Measurements from ENCODE around the gene SNRPD2.
"Not testable (repeated sequence)": the region's sequence is repeated elsewhere in the genome, so short reads cannot be mapped to it uniquely, and the experiment has no call there.

SNRPD2 gene

DNA sequence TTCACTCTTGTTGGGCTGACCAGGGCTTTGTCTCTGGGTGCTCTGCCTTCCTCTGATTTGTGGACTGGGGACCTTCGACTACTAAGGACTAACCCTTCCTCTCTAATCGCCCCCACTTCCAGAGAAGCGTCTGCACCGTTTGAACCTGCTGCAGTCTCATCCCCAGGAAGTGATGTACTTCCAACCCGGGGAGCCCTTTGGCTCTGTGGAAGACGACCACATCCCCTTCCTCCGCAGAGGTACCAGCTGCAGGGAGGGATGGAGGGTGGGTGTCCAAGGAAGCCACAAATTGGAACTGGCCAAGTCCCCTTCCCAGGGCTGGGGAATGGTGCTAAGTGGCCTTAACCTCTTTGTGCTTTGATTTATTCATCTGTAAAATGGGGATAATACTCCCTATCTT, 9.9 kb upstream of the SNRPD2 start:
- FAIRE-seq, result no peak

DNA sequence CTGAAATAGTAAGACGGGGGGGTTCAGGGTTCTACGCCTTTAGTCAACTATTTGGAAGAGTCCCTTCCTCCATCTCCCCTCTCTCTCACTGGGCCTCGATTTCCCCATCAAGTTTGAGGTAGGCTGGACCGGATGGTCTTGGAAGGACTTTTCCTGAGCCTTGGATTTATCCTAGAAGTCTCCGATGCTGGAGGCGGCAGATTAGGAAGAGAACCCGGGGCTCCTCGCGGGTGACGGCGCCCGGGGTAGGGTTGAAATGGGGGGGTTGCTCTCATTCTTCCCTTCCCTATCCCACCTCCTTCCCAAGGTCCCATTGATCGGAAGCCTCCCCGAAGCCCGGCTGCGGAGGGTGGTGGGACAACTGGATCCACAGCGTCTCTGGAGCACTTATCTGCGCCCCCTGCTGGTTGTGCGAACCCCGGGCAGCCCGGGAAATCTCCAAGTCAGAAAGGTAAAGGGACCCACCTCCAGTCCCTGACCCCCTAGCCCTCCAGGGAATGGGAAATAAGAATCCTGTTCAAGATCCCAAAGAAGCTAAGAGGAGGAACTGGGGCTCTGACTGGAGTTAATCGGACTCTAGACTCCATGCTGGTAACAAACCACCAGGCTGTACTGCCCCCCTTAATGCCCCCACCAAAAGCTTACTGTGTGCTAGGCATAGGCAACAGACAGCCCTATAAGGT, 1.5 kb upstream of the SNRPD2 start:
- FAIRE-seq, result no peak

DNA sequence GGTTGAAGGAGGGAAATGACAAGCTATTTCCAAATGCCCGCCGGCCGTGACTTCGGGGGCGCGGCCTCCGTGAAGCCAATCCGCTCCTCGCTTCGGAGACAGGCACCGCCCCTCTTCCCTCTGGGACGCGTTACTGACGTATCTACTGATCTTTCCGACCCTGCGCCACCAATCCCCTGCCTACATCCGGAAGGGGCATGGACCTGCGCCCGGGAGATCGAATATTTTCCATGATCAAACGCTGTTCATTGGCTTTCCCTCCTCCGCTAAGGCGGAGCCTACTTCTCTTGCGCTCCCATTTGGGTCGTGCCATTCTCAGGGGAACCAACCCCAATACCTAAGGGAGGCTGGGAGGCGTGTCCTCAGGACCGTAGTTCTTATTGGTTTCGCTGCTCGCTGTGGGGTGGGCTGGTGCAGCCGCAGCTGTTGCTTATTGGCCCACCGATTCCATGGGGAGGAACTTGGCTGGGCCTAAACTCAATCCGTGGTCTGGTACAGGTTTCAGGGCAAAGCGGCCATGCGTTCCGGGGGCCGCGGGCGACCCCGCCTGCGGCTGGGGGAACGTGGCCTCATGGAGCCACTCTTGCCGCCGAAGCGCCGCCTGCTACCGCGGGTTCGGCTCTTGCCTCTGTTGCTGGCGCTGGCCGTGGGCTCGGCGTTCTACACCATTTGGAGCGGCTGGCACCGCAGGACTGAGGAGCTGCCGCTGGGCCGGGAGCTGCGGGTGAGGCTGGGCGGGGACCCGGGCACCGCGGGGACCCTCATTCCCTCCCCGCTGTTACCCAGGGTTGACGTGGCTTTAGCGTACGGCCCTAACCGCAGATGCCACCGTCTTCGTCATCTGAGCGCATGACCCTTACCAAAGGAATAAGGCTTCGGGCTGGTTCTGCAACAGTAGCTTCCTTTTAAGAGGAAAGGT, 693 bp upstream of the SNRPD2 start, which contains the start of gene QPCTL:
QPCTL (plus strand) TSS at position 480 of the 919 bp plus-strand sequence; CDS start at position 518, 38 bp downstream.
- FAIRE-seq, result peak; percentile 99

DNA sequence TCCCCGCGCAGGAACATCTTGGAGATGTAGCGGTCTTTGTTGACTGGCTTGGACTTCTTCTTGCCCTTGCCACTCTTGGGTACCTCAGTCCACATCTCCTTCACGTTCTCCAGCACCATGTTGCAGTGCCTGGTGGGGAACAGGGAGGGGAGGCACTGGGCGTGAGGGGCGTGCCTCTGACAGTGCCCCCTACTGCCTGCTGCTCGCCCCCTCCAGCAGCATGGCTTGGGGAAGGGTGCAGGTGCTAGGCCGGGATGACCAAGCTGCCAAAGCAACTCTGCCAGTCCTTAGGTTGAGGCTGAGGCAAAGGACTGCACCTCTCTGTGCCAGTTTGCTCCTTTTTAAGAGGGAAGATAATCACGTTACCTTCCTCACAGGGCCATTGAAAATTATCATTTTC, 4.2 kb downstream of the SNRPD2 start:
- FAIRE-seq, result no peak

DNA sequence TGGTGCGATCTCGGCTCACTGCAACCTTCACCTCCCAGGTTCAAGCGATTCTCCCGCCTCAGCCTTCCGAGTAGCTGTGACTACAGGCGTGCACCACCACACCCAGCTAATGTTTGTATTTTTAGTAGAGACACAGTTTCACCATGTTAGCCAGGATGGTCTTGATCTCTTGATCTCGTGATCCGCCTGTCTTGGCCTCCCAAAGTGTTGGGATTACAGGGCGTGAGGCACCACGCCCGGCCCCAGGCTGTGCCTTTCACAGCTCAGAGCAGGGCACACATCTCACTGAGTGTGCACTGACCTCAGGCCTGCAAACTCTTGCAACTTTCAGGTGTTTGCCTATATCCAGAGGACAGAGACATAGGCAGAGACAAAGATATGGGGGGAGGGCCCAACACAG, 6.7 kb downstream of the SNRPD2 start:
- FAIRE-seq, result not testable (repeated sequence)

DNA sequence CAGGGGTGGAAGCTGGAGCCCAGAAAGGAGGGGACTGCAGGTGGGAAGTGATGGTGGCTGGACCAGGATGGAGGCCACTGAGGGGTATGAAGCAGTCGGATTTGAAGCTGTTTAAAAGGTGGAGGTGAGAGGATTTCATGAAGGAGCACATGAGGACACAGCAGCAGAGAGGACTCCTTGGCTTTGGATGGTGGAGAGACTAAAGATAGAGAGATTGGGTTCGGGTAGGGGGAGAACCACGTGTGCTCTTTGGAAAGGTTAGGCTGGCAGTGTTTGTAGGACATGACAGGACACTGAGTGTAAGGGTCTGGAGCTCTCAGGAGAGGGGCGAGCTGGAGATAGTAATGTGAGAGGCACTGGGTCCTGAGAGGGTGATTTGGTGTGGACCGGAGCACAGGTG, 8.8 kb downstream of the SNRPD2 start:
- FAIRE-seq, result no peak

DNA sequence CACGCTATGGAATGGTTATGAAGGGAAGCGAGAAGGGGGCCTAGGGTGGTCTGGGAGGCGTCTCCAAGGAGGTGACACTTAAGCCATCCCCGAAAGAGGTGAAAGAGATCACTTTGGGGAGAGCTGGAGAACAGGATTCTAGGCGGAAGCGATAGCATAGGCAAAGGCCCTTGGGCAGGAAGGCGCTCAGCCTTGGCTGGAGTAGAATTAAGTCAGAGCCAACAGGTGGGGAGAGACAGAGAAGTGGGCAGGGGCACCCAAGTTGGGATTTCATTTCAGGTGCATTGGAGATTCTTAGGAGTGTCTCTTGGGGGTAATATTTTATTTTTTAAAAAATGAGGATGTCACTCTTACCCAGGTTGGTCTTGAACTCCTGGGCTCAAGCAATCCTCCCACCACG, 9.6 kb downstream of the SNRPD2 start:
- FAIRE-seq, result no peak

DNA sequence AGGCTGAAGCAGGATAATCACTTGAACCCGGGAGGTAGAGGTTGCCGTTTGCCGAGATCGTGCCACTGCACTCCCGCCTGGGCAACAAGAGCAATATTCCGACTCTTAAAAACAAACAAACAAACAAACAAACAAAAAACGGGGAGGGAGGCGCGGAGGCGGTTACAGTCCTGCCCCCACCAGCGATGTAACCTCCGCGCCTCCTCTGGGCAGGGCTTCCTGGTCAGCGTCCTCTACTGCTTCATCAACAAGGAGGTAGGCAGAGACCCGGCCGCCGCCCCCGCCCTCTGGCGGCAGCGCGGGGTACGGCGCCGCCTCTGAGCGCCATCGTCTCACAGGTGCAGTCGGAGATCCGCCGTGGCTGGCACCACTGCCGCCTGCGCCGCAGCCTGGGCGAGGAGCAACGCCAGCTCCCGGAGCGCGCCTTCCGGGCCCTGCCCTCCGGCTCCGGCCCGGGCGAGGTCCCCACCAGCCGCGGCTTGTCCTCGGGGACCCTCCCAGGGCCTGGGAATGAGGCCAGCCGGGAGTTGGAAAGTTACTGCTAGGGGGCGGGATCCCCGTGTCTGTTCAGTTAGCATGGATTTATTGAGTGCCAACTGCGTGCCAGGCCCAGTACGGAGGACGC, 10.2 kb downstream of the SNRPD2 start:
- no peak for FAIRE-seq

DNA sequence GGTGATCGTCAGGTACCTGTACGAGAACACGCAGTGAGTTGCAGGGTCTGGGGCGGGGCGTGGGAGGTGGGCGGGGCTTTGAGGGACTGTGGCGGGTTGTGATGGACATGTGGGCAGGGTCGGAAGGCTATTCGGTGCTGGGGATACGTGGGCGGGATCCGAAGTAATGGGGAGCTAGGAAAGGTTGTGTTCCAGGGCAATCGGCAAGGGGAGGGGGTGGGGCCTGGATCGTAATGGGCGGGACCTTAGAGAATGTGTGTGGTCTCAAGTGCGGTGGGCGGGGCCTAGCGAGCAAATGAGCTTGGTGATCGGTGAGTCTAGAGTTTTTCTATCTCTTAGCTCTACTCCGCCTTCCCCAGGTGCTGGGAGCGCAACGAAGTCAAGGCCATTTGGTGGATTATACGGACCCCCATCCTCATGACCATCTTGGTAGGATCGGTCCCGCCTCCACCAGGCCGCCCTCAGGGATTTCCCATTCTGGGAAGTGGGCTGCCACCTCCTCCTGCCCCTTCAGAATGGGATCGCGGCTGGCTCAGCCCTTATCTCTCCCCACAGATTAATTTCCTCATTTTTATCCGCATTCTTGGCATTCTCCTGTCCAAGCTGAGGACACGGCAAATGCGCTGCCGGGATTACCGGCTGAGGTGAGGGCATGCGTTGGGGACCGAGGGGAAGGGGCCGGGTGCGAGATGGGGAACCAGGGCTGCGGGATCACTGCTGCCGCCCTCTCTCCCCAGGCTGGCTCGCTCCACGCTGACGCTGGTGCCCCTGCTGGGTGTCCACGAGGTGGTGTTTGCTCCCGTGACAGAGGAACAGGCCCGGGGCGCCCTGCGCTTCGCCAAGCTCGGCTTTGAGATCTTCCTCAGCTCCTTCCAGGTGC, 14.2 kb downstream of the SNRPD2 start:
- no peak for FAIRE-seq

DNA sequence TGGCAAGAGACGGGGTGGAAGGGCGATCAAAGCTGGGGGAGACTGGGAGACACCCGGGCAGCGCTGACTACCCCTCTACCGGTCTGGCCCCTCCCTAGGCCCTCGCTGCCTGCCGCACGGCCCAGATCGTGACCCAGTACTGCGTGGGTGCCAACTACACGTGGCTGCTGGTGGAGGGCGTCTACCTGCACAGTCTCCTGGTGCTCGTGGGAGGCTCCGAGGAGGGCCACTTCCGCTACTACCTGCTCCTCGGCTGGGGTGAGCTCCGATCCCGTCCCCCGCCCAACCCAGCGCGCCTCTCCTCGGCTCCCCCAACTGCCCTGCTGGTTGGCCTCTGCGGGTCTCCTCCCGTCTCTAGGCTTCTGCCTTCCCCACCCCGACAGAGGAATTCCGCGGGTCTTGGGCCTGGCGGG, 14.9 kb downstream of the SNRPD2 start:
- FAIRE-seq, result no peak

DNA sequence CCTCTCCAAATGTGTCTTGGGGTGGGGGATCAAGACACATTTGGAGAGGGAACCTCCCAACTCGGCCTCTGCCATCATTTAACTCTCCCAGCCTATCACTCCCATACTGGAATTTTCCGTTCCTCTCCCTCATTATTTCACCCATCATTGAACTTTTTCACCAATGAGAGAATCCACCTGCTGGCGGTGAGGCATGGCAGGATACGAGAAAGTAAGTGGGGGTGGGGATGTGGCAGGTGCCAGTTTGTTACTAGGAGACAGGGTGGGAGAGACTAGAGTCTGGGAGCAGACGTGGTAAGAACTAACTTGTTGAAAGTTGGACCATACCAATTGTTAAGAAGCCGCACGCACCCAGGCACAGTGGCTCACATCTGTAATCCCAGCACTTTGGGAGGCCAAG, 16.8 kb downstream of the SNRPD2 start:
- FAIRE-seq, result no peak

DNA sequence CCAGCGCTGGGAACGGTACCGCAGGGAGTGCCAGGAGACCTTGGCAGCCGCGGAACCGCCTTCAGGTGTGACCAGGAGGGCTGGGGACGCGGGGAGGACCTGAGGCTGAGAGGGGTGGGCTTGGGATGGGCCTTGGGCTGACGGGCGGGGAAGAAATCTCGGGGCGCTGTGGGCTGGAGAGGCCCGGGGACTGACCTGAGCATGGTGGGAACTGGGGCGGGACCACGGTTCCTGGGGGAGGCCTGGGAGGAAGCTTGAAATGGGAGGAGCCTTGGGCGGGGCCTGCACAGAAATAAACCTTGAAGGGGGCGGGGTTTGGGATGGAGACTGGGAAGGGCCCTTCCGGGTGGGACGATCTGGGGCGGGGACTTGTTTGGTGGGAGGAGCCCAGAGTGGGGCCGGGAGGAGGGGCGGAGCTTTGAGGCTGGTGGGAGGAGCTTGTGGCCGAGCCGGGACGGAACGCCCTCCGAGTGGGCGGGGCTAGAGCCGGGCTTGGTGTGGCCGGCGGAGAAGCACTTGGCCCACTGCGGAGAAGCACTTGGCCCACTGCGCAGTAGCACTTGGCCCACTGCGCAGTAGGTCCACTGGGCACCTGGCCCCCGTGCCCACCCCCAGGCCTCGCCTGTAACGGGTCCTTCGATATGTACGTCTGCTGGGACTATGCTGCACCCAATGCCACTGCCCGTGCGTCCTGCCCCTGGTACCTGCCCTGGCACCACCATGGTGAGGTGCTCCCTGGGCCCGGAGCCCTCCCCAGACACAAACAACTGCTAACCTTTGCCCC, 20.9 kb downstream of the SNRPD2 start:
- FAIRE-seq, result no peak

DNA sequence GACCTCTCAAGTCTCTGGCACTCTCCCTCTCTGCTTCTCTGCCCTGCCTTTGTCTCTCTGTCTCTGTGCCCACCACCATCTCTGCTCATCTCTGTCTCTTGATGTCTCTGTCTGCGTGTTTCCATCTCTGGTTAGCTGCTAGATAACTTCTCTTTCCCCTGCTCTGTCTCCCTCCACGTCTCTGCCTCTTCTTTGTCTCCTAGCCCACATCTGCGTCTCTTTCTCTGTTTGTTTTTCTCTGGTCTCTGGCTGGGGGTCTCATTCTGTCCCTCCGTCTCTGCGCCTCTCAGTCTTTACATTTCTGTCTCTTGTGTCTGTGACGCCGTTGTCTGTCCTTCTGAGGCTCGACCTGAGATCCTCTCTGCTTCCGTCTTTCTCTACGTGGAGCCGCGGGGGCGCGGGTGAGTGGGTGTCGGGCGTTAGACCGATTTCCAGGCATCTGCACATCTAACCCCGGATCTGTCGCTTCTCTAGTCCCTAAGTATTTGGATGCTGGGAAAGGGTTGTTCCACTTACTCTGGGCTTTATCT, 23.3 kb downstream of the SNRPD2 start:
- FAIRE-seq, result no peak

DNA sequence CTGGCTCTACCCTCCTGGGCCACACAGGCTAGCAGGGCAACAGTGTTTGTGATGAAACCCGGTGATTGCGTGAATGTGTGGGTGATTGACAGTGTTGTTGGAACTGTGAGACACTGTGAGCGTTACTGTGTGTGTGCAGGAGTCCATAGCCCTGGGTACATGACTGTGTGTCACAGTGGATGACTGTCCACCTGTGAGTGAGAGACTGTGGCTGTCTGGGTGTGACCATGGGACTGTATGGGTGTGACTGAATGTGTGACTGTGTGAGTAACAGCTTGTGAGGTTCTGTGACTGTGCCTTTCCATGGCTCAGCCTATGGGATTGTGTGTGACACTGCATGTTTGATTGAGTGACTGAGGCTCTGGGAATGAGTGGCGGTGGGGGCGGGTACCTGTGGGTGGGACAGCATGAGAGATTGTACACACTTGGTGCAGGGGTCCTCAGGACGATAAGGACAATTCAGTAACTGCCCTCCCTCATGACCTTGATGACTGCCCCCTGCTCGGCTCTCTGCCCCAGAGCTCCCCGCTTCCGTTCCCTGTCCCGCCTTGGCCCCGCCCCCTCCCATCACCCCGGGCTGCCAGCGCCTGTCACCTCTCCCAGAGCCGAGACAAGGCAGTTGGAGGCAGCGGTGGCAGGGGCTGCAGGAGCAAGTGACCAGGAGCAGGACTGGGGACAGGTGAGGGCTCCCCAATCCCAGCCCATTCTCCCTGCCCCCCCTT, 24.0 kb downstream of the SNRPD2 start, which contains the start of gene GIPR:
GIPR (plus strand) TSS at position 602 of the 722 bp plus-strand sequence. CDS start 1,300 bp downstream, outside the sequence.
- FAIRE-seq, result no peak

DNA sequence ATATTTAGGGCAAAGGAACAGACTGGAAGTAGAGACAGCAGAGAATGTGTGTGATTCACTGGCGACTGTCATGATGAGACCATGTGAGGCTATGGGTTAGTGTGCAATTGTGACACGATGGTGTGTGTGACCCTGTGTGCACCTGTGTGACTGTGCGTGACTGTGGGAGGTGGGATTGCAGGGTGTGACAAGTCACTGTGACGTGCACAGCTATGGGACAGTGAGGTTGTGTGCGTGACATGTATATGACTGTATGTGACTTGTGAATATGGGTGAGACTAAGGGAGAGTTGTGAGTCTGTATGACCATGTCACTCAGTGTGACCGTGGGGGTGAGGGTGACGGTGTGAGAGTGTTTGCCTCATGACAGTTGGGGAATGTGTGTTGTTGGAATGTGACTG, 27.2 kb downstream of the SNRPD2 start:
- no peak for FAIRE-seq

DNA sequence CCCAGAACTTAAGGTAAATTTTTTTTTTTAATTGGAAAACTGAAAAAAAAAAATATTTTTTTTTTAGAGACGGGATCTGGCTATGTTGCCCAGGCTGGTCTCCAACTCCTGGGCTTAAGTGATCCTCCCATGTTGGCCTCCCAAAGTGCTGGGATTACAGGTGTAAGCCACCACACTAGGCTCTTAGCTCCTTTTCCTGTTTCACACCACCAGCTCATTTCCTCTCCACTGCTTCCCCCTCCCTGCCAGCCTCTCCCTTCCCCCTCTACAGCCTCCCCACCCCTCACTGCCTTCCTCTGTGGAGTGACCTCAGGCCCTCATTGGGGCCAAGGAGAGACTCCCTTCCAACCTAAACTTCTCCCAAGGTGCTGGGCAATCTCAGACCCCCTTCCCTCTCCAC, 28.0 kb downstream of the SNRPD2 start:
- FAIRE-seq, result no peak

DNA sequence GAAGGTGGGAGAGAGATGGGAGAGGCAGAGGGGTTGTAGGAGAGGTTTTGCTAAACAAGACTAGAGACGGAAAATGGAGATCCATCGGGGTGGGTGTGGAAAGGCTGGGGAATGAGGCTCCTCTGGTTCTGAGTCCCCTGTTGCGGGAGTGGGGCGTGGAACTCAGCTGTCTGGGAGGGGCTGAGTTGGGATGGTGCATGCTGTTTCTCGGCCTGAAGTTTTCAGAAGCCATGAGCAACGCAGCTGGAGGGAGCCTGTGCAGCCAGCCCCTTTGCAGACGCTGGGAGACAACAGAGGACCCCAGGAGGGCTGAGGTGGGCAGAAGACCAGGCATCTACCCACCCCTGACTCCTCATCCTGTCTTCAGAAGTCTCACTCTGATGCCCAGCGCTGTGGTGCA, 31.1 kb downstream of the SNRPD2 start:
- no peak for FAIRE-seq

DNA sequence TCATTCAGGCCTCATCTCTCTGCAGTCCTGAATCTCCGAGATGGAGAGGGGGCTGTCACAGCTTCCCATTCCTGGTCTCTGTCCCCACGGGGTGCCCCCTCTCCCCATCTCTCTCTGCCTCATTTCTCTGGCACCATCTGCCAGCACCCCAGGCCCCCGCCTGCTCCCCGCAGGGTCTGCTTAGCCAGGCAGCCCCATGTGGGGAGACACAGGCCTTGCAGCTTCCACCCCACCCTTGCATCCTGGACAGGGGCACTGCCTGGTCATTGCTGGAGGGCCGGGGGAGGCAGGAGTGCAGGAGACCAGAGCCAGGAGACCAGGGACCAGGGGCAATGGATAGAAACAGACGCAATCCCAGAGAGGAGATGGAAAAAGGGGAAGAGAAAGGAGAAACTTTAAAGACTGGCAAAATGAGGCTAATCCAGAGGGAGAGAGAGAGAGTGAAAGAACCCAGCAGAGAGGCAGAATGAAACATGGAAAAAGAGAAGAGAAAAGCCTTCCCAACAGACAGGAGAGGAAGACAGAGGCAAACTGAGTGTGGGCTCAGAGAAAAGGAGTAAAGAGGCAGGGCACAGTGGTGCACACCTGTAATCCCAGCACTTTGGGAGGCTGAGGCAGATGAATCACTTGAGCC, 32.5 kb downstream of the SNRPD2 start:
- no peak for FAIRE-seq

DNA sequence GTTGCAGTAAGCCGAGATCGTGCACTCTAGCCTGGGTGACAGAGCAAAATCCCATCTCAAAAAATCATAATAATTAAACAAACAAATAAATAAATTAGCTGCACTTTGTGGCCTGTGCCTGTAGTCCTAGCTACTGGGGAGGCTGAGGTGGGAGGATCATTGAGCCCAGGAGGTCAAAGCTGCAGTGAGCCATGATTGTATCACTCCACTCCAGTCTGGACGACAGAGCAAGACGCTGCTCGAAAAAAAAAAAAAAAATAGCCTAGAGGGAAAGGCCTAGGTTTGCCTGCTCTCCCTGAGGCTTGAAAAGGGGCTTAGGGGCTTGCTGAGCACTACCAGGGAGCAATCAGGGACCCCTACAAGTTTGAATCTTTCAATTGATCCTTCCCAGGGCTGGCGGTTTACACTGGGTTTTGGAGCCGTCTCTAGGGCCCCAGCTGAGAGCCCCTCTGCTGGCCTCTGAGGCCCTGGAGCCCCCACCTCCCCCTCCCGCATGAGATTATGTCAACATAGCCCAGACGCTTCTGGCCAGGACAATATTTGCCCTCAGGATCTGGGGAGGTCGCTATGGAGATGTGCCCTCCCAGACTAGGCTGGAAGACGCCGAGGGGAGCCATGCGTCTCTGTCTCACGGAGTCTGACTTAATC, 34.1 kb downstream of the SNRPD2 start:
- no peak for FAIRE-seq

DNA sequence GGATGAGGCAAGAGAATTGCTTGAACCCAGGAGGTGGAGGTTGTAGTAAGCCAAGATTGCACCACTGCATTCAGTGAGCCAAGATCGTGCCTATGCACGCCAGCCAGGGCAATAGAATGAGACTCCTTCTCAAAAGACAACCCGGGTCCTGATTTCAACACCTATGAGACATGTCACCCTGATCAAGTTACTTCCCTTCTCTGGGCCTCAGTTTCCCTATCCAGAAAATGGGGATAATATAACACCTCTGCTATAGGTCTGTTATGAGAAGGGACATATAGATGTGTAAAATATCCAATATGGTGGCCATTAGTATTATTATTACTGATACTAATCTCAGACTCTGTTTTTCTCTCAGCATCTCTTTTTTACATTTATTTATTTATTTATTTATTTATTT, 36.7 kb downstream of the SNRPD2 start:
- no peak for FAIRE-seq
